Iris pigment epithelial cell (primary cell): ENCODE measurements around the gene PLEKHA4.
"Not testable (repeated sequence)": the region's sequence is repeated elsewhere in the genome, so short reads cannot be mapped to it uniquely, and the experiment has no call there.

Source experiments
- DNase-seq: peaks from one replicate; pipeline ENCODE4 v3.0.0-alpha.2; 2011; ENCODE audit warnings: low read depth

The PLEKHA4 gene

GRCh38 chr19:48868114-48868886 is at the start of gene PLEKHA4:
Gene PLEKHA4, minus strand, starts transcription at chr19:48868617. Its CDS starts 997 bp downstream, at chr19:48867620.
- peak; percentile 49 for DNase-seq

DNA sequence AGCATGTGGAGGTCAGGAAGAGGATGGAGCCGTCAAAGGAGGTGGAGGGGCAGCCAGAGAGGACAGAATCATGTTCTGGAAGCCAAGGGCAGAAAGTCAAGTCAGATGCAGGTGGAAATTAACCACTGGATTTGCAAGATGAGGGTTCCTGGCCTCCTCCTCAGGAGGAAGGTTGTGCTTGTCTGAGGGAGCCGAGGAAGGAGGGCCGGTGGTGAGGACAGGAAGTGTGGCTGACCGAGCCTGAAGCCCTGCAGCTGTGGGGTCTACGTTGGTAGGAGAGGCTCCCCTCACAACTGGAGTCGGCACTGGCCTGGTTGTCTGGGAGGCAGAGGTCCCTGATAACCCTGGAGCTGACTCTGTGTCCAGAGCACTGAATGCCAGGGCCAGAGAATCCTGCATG is 49.7 kb upstream of the PLEKHA4 start:
- DNase-seq: no peak

DNA sequence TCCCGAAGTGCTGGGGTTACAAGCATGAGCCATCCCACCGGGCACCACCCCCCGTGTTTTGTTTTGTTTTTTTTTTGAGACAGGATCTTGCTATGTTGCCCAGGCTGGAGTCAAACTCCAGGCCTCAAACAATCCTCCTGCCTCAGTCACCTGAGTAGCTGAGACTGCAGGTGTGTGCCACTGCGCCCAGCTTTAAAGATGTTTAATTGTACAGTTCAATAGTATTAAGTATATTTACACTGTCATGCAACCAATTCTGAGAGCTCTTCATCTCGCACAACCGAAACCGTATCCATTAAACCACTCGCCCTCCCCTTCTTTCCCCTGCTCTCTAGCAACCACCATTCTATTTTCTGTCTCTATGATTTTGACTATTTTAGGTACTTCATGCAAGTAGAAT is 47.3 kb upstream of the PLEKHA4 start:
- no peak for DNase-seq

DNA sequence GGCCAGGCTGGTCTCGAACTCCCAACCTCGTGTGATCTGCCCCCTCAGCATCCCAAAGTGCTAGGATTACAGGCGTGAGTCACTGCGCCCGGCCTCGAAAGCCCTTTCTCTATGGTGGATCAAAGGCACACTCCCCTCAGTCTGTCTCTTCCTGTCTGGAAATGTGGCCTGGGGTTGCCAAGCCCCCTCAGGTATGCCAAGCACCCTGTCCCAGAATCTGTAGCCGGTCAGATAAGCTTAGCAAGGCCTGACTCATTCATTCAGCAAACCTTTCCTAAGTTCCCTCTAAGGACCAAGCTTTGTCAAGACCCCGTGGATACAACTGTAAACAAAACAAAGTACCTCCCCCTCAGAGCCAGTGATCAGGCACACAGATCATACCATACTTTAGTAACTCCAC is 45.8 kb upstream of the PLEKHA4 start:
- no peak for DNase-seq

DNA sequence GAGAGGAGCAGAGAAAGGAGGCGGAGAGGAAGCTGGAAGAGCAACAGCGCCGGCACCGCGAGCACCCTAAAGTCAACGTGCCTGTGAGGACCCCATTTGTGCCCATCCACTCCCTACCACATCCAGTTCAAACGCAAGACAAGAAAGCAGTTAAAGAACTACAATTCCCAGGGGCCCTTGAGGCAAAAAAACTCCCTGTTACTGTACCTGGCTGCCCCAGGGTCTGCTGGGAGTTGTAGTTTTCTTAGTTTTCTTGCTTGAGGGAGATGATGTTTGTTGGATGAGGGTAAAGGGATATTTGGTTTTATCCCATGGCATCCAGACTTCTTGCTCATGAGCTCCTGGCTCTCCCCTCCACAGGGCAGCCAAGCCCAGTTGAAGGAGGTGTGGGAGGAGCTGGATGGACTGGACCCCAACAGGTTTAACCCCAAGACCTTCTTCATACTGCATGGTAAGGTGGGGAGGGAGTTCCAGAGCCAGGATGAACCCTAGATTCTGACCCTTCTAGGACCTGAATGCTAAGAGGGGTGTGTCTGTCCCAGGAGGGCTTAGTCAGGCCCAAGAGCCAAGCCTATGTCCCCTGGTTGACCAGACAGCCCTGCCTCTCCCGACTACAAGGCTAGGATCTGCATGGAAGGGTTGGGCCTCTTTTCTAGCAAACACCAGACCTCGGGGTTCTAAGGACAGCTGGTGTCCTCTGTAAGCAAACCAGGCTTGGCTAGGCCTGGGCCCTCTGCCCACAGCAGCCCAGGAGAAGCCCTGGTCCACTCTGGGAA is 44.9 kb upstream of the PLEKHA4 start:
- no peak for DNase-seq

DNA sequence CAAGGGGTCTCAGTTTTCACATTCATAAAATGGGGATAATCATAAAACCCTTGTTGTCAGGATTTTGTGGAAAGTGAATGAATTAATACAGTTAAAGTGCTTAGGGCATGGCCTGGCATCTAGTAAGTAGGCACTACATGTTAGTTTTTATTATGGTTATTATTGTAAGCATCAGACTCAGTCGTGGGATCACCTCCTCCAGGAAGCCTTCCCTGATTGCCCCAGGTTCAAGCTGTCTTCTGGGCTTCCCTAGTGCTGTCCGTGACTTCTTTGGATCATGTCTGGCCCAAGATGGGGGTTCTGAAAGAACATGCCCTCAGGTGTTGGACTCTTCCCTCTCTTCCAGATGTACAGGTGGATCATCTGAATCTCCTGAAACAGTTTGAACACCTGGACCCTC is 42.4 kb upstream of the PLEKHA4 start:
- DNase-seq: no peak

DNA sequence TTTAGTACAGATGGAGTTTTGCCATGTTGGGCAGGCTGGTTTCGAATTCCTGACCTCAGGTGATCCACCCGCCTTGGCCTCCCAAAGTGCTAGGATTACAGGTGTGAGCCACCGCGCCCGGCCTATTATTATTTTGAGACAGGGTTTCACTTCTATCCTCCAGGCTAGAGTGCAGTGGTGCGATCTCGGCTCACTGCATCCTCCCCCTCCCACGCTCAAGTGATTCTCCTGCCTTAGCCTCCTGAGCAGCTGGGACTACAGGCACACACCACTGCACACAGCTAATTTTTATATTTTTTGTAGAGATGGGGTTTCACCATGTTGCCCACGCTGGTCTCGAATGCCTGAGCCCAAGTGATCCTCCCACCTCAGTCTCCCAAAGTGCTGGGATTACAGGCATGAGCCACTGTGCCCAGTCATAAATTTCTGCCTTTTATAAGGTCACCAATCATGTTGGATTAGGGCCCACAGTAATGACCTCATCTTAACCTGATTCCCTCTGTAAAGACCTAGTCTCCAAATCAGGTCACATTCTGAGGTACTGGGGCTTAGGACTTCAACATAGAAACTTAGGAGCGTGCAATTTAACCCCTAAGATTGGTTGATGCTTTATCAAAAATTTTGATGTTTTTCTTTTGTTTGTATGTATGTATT is 41.1 kb upstream of the PLEKHA4 start:
- not testable (repeated sequence) for DNase-seq

DNA sequence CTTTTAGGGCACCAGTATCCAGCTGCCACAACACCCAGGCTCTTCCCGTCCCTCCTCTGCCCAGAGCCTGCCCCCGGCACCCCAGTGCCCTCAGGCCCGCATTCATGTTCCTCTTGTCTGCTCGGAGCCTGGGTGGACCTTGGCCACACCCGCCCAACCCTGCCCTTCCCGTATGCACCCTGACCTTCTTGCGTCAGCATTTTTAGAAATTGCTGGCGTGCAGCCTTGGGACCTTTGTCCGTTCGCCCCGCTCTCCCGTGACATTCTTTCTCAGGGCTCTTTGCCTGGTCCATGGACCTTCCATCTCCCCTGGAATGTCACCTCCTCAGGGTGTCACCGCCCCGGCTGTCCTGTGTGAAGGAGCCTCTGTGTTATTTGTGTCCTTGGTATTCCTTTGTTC is 39.3 kb upstream of the PLEKHA4 start:
- no peak for DNase-seq

GRCh38 chr19:48906324-48906723 is 37.9 kb upstream of the PLEKHA4 start:
- DNase-seq: no peak

DNA sequence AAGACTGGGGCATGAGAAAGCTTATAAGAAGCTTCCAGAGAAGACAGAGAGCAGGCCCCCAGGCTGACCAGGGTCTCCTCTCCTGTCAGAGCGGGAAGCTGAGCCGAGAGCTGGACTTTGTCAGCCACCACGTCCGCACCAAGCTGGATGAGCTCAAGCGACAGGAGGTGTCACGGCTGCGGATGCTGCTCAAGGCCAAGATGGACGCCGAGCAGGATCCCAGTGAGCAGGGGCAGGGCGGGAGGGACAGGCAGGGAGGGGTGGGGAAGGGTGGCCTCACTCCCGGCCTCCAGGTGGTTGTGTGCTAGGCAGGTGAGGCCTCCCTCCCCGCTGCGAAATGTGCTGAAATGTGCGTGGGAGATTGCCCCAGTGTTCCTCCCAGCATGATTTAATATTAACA is 37.2 kb upstream of the PLEKHA4 start:
- no peak for DNase-seq

GRCh38 chr19:48903788-48904187 is 35.4 kb upstream of the PLEKHA4 start:
- DNase-seq: not testable (repeated sequence)

- DNase-seq: not testable (repeated sequence)
Observed at GRCh38 chr19:48902291-48902690, 33.9 kb upstream of the PLEKHA4 start.

DNA sequence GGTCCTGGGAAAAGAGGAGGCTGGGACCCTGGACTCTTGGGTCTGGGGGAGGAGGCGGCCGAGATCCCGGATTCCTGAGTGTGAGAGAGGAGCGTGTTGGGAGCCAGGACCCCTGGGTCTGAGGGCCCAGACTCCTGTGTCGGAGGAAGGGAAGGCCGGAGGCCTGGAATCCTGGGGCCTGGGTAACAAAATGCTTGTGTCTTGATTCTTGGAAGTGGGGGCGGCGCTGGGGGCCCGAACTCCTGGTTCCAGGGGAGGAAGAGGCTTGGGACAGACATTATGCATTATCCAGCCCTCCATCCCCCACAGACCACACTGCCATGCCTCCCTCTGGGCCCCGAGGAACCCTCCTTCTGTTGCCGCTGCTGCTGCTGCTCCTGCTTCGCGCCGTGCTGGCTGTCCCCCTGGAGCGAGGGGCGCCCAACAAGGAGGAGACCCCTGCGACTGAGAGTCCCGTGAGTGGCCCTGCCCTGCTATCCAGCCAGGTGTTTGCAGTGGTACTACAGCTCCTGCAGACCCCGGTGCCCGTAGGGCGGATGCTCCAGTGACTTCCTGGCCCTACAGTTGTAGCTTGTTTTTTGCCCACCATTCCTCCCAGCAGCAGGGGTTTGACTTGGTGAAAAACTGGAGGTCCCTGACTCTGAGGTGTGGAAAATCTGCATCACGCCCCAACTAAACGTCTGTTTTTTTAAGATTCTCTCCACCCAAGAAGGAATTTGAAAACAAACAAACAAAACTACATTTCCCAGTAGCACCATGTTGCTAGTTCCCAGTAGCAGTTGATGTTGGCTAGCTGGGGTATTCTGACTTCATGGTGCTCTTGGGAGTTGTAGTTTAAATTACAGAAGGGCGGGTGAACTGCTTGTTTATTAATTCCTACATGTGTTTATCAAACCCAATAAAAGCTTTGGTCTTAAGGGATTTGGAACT is 32.3 kb upstream of the PLEKHA4 start:
- DNase-seq: peak; percentile 48

DNA sequence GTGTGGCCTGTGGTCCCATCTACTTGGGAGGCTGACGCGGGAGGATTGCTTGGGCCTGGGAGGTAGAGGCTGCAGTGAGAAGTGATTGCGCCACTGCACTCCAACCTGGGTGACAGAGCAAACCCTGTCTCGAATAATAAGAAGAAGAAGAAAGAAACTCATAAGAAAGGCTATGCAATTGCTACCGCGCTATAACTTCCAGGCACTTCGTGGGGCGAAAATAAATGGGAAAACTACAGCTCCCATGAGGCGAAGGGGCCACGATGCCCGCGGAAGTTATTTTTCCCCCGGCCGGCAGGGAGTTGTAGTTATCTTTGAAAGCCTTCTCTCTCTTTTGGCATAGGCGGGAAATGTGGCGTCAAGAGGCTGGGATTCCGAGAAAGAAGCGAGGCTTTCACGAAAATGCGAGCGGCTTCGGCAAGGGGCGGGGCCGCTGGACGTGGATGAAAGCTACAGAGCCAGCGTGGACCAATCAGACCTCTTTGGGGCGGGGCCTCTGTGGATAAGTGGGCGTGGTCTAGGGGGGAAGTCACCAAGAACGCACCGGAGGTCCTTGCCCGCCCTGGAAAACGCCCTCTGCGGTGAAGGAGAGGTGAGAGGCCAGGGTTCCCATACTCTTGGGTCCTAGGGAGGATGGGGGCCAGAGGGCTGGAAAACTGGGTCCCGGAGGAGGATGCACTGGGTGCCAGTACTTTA is 31.5 kb upstream of the PLEKHA4 start, which contains the start of gene NUCB1:
Gene NUCB1, plus strand, starts transcription at position 532 of the 696 bp plus-strand sequence. CDS start 485 bp downstream, outside the sequence.
- DNase-seq: peak; percentile 98

- DNase-seq: not testable (repeated sequence)
Observed at GRCh38 chr19:48899386-48899749, 31.0 kb upstream of the PLEKHA4 start.

GRCh38 chr19:48897181-48897580 is 28.8 kb upstream of the PLEKHA4 start:
- DNase-seq: no peak

GRCh38 chr19:48896191-48896720 is 27.8 kb upstream of the PLEKHA4 start:
- peak; percentile 22 for DNase-seq

- no peak for DNase-seq
Observed at GRCh38 chr19:48895226-48895625, 26.8 kb upstream of the PLEKHA4 start.

DNA sequence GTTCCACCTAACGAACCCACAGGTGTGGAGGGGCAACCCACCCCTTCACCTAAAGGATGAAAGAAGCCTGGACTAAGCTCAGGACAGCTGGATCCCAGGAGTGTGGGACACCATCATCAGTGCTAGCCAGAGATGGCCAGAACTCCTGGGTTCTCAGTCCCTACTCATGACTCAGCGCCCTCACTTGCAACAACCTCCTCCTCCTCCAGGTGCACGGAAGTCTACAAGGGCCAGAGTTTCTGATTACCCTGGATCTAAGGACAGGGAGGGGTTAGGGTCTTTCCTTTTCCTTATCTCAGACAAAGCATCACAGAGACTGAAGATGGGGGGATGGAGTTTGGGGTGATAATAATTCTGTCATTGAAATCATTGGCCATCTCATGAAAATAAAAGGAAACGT is 22.1 kb upstream of the PLEKHA4 start:
- DNase-seq: no peak

DNA sequence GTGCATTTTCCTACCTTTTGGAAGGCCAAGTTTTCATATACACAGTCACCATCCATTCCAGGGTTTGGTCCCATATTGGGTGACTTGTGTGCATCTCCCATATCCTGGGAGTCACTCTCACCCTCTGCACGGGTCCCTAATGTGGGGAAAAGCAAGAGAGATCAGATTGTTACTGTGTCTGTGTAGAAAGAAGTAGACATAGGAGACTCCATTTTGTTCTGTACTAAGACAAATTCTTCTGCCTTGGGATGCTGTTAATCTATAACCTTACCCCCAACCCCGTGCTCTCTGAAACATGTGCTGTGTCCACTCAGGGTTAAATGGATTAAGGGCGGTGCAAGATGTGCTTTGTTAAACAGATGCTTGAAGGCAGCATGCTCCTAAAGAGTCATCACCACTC is 21.1 kb upstream of the PLEKHA4 start:
- DNase-seq: not testable (repeated sequence)
